HT-29 (cell line): ENCODE results near the gene BCAM. TPM values are rescaled to one million over a fixed set of nuclear protein-coding genes. Genes with fewer than 3 reads are reported as not detected.
"Not testable (repeated sequence)": the region's sequence is repeated elsewhere in the genome, so short reads cannot be mapped to it uniquely, and the experiment has no call there.

Source experiments
- DNase-seq: peaks from one replicate; pipeline ENCODE4 v3.0.0-alpha.2; 2015; ENCODE audit warnings: low spot score
- total RNA-seq: library from RNA; depleted of rRNA; stranded (reverse); fragments of >200 nt; shearing (Covaris generic); gene quantifications from 2 replicates; pipeline ENCODE4 v1.2.3, GENCODE V29; 2014

The BCAM gene
- total RNA-seq, 1 experiment from 2014 or later, result 201 TPM

DNA sequence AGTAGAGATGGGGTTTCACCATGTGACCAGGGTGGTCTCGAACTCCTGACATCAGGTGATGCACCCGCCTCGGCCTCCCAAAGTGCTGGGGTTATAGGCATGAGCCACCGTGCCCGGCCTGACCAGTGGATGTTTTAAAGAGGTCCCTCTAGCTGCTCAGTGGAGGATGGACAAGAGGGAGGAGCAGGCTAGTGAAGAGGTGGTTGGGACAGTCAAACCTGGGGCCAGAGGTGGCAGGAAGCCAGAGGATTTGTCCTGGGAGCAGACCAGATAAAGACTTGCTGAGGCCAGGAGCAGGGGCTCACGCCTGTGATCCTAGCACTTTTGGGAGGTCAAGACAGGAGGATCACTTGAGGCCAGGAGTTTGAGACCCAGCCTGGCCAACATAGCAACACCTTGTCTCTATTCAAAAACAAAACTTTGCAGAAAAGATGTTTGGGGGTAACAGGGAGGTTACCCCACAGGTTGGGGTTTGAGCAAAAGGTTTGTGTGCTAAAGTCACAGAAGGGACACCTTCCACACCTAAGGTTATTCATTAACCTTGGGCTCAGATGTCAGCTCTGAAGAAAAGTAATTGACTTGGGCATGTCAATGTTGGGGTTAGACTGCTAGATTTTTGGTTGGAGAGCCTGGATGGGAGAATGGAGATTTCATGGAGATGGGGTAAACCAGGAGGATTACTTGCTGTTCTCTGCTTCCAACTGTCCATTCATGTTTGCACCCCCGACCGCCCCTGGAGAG is 9.0 kb downstream of the BCAM start:
- DNase-seq, result no peak

DNA sequence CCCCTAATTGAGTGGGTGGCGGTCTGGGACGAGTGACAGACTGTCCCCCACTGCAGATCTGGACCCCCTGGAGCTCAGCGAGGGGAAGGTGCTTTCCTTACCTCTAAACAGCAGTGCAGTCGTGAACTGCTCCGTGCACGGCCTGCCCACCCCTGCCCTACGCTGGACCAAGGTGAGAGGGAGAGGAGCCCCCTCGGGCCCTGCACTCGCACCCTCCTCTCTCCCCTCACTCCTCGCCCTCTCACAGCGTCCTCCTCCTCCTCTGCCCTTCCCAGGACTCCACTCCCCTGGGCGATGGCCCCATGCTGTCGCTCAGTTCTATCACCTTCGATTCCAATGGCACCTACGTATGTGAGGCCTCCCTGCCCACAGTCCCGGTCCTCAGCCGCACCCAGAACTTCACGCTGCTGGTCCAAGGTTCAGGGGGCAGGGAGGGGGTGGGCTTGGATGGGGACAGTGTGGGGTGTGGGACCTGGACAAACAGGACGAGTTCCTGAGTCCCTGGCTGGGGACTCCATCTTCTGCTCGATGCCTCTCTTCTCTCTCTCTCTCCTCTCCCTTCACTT is 9.6 kb downstream of the BCAM start:
- DNase-seq, result no peak

GRCh38 chr19:44819246-44819832 is 10.4 kb downstream of the BCAM start:
- DNase-seq, result no peak

- no peak for DNase-seq
Measured at GRCh38 chr19:44820648-44821609, 12.0 kb downstream of the BCAM start.

- no peak for DNase-seq
Measured at GRCh38 chr19:44822177-44822576, 13.3 kb downstream of the BCAM start.

DNA sequence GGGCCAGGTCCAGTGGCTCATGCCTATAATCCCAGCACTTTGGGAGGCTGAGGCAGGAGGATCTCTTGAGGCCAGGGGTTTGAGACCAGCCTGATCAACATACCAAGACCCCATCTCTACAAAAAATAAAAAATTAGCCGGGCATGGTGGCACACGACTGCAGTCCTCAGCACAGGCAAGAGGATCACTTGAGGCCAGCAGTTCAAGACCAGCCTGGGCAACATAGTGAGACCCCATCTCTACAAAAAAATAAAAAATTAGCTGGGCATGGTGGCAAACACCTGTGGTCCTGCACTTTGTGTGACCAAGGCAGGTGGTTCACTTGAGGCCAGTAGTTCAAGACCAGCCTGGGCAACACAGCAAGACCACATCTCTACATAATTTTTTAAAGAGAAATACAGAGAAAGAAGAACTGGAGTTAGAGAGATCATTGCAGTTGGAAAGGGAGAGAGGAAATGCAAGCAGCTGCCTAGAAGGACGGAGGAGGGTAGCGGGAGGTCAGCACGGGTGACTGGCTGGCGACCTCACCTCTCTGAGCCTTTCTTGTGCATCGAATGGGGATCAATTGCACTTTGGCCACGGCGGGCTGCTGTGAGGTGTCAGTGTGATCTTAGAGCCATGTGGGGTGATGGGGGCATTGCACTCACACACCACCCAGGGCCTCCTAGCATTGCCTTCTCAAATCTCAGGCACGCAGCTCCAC is 13.9 kb downstream of the BCAM start:
- no peak for DNase-seq

DNA sequence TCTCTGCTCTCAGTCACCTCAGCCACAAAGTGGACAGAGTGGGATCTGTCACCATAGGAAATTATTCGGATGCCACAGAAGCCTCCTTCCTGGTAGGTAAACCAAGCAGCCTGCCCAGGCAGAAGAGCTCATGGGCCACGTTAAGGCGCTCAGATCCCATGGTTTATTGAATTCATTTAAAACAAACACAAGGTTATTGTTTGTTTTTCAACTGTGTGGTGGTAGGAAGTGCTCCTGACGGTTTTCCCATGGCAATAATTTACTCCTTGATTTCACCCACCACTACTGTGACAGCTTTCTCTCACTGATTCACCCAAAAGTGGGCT is 14.4 kb downstream of the BCAM start:
- DNase-seq, result no peak

DNA sequence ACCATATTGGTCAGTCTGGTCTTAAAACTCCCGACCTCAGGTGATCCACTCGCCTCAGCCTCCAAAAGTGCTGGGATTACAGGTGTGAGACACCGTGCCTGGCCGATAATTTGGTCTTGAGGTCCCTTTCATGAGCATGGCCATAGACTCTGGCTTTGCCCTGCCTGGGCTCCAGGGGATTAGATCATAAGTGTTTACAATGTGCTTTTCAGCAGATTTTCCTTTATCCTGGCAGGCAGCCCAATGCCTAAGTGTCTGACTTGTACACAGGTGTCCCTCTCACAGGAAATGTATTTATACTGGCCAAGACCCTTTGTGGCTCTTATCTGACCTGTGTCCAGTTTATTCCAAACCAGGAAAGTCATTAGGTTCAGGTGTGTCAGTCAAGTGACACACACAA is 15.9 kb downstream of the BCAM start:
- DNase-seq, result no peak

DNA sequence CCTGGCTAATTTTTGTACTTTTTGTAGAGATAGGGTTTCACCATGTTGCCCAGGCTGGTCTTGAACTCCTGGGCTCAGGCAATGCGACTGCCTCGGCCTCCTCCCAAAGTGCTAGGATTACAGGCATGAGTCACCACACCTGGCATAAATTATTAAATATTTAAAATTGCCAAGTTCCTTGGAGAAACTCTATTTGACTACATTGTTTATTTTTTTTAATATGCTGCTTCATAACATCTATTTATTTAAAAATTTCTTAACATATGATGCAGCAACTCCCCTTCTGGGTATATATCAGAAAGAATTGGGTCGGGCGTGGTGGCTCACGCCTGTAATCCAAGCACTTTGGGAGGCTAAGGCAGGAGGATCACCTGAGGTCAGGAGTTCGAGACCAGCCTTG is 24.0 kb downstream of the BCAM start:
- not testable (repeated sequence) for DNase-seq

DNA sequence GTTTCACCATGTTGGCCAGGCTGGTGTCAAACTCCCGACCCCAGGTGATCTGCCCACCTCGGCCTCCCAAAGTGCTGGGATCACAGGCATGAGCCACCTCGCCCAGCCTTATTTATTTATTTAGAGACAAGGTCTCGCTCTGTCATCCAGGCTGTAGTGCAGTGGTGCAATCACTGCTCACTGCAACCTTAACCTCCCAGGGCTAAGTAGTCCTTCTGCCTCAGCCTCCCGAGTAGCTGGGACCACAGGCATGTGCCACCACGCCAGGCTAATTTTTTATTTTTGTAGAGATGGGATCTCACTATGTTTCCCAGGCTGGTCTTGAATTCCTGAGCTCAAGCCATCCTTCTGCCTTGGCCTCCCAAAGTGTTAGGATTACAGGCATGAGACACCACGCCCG is 25.5 kb downstream of the BCAM start:
- not testable (repeated sequence) for DNase-seq

- DNase-seq, result no peak
Measured at GRCh38 chr19:44839276-44839675, 30.4 kb downstream of the BCAM start.

GRCh38 chr19:44840811-44841210 is 31.9 kb downstream of the BCAM start:
- DNase-seq, result no peak

DNA sequence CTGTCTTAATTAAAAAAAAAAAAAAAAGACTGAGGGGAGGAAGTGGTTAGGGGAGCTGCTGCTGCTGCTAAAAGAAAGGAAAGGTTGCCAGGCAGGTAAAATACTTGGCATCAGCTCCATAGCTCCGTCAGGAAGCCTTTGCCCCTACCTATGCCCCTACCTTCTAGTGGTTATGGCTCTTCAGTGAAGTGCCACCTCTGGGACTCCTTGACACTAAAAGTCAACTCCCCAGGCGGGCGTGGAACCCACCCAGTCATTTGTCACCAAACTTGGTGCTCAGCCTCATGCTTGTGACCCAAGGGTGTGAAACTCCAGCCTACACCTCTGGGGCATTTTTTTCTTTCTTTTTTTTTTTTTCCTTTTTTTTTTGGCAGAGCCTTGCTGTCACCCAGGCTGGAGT is 32.3 kb downstream of the BCAM start:
- DNase-seq, result no peak

- DNase-seq, result no peak
Measured at GRCh38 chr19:44845286-44845611, 36.3 kb downstream of the BCAM start.

GRCh38 chr19:44845612-44846454 is 36.9 kb downstream of the BCAM start, which contains the start of gene NECTIN2:
Gene NECTIN2 (plus strand): TSS chr19:44846297. CDS start chr19:44846526, 229 bp downstream.
- DNase-seq, result peak; percentile 100

- DNase-seq, result peak; percentile 71
Measured at GRCh38 chr19:44846455-44847143, 37.7 kb downstream of the BCAM start.

- peak; percentile 96 for DNase-seq
Measured at GRCh38 chr19:44847144-44848035, 38.5 kb downstream of the BCAM start.

- DNase-seq, result no peak
Measured at GRCh38 chr19:44848036-44848811, 39.3 kb downstream of the BCAM start.
